Stomach smooth muscle (tissue), 2 donors: Measurements from ENCODE around the gene PADI3.

Experiments used
- H3K27ac ChIP-seq: one replicate; pipeline ENCODE4 v1.7.0; 2013; ENCODE audit warnings: mild to moderate bottlenecking, low read length, inconsistent platforms
- H3K27me3 ChIP-seq, 2 donors: one replicate each; pipeline ENCODE4 v1.7.0; 2013; ENCODE audit warnings: low read length in 2 of 2; ENCODE audit not compliant: insufficient read depth in 2 of 2, control insufficient read depth in 1 of 2
- H3K36me3 ChIP-seq, 2 donors: one replicate each; pipeline ENCODE4 v1.7.0; 2013; ENCODE audit warnings: low read length in 2 of 2; ENCODE audit not compliant: control insufficient read depth in 2 of 2, insufficient read depth in 2 of 2
- H3K4me1 ChIP-seq: one replicate; pipeline ENCODE4 v1.7.0; 2013; ENCODE audit warnings: low read length; ENCODE audit not compliant: control insufficient read depth, insufficient read depth
- H3K4me3 ChIP-seq, 2 donors: one replicate each; pipeline ENCODE4 v1.7.0; 2013; ENCODE audit warnings: low read length in 2 of 2
- H3K9ac ChIP-seq, 2 donors: one replicate each; pipeline ENCODE4 v1.7.0; 2013; ENCODE audit warnings: low read length in 2 of 2, mild to moderate bottlenecking in 1 of 2
- H3K9me3 ChIP-seq, 2 donors: one replicate each; pipeline ENCODE4 v1.7.0; 2013; ENCODE audit warnings: low read length in 2 of 2; ENCODE audit not compliant: control insufficient read depth in 2 of 2
- donor health status: healthy.
- donor health status: Pancreatic carcinoma.

Gene PADI3

DNA sequence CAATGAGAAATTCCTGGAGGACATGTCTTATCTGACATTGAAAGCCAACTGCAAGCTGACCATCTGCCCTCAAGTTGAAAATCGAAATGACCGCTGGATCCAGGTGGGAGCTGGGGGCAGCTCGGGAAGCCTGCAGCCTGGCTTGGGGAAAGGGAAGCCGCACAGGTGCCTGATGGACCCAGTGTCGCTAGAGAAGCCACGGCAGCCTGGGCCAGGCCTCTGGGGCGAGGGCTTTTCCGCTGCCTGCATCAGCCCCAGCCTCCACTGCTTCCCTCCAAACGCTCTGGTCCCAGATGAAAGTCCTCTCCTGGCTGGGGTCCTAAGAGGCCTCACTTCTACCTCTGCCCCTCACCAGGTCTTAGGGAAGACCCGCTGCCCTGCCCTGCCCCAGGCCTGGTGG, 18.8 kb upstream of the PADI3 start:
- Histone ChIP-seq H3K27me3 (peaks cover under 1 to 3% of the 10 kb centered on the region in 2 donors), H3K4me1 (peaks cover 5% of the 10 kb centered on the region), H3K4me3 (no peak overlapping the region), H3K9me3 (no peaks in the 10 kb centered on the region), H3K27ac (no peak overlapping the region), H3K9ac (no peak overlapping the region), H3K36me3 (no peaks in the 10 kb centered on the region)

DNA sequence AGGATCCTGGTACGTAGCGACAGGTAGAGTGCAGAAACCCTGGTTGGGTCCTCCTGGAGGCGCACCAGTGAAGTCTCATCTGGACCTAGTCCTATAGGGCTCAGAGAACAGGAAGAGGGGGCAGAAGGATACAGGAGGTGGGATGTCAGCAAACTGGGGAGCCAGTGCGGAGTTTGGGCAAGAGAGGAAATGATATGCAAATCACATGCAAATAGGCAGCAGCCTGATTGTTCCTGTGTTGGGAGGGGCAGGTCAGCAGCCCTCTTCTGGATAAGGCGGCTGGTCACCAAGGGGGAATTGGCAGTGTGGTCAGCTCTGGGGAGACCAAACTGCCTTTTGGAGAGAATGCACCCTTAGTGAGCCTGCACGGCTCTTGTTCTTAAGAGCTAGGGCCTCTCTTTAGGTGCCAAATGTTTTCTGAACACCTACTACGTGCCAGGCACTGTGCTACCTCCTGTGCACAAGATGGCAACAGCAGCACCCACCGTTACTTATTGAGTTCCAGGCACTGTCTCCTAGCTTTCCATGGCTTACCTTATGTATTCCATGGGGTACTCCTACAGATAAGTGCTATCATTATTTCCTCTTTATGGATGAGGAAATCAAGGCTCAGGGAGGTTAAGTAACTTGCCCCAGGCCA, 18.1 kb upstream of the PADI3 start:
- Histone ChIP-seq H3K4me3 (no peak overlapping the region), H3K9ac (no peak overlapping the region), H3K27me3 (peaks cover 0 to 3% of the 10 kb centered on the region in 2 donors), H3K27ac (no peak overlapping the region), H3K9me3 (no peaks in the 10 kb centered on the region), H3K36me3 (no peaks in the 10 kb centered on the region), H3K4me1 (peaks cover 5% of the 10 kb centered on the region)

DNA sequence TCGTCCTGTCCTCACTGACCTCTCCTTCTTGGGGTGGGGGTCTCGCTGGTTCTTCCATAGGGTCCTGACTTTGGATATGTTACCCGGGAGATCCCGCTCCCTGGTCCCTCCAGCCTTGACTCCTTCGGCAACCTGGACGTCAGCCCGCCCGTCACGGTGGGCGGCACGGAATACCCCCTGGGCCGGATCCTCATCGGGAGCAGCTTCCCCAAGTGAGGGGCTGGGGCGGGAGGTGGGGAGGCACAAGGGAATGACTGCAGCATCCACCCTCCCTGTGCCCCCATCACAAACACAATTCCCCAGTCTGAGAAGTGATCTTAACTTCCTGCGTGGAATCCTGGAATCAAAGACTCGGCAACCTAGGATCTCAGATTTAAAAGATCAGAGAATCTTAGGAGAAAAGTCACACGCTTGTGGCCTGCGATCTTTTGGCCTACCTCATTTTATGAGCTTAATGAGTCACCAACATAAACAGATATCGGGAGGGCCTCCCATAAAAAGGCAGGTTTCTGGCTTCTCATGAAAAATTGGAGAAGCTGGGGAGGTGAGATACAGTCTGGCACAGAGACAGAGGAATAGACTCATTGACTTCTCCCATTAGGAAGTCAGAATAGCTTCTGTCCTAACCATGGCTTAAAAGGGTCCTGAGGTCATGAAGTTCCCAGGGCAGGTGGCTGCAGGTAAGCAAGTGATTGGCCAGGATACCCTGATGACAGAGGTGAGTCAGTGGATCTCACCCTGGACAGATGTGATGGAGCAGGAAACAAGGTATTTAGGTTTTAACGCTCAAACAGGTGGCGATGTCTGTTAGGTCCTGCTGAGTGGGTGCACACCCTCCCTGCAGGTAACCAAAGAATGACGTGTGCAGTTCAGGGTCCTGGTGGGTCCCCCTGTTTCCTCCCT, 15.9 kb upstream of the PADI3 start:
- no peaks in the 10 kb centered on the region for H3K9me3 ChIP-seq
- H3K27ac ChIP-seq: no peak overlapping the region
- H3K27me3 ChIP-seq: peaks cover 0 to 5% of the 10 kb centered on the region in 2 donors
- H3K4me3 ChIP-seq: no peak overlapping the region
- no peaks in the 10 kb centered on the region for H3K36me3 ChIP-seq
- H3K4me1 ChIP-seq: peaks cover 5% of the 10 kb centered on the region
- H3K9ac ChIP-seq: no peak overlapping the region

DNA sequence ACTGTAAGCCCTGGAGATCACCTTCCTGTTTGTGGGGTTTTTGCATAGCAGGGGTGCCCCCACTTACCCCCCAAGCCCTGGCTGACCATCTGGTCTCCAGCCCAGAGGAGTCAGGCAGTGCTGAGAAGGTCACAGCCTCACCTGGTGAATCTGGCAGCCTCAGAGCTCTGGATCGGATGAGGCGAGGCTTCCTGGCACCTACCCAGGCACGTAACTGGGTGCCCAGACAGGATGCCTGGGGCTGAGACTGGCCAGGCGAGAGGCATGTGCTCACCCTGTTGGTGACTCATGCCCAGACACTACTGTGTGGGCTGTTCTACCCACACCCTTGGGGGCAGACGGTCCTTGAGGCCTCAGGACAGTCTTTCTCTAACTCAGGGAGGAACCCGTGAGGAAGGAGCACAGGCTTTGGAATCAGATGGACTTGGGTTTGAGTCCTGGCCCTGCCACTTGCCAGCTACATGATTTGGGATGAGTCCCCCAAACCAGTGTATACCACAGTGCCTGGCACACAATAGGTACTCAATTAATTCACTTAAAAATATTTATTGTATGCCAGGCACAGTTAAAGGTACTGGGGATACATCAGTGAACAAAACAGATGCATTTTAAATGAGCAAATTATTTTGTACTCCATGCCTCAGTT, 15.1 kb upstream of the PADI3 start:
- H3K27me3 ChIP-seq: peaks cover 0 to 5% of the 10 kb centered on the region in 2 donors
- H3K9ac ChIP-seq: no peak overlapping the region
- no peaks in the 10 kb centered on the region for H3K36me3 ChIP-seq
- H3K4me3 ChIP-seq: no peak overlapping the region
- H3K9me3 ChIP-seq: no peaks in the 10 kb centered on the region
- no peak overlapping the region for H3K27ac ChIP-seq
- peaks cover 5% of the 10 kb centered on the region for H3K4me1 ChIP-seq

DNA sequence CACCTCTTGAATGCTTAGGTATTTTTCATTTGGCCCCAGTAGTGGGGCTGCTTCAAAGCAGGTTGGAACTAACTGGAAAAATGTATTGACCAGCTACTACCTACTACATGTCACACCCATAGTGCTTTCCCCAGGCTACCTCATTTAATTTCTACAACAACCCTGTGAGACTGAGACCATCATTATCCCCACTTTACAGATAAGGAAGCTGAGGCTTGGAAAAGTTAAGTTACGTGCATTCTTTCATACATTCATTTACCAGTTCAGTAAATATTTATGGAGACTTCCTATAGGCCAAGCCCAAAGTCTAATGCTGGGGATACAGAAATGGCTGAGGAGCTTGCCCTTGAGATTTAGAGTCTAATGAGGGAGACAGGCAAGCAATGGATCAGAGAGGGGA, 14.5 kb upstream of the PADI3 start:
- H3K9ac ChIP-seq: no peak overlapping the region
- no peaks in the 10 kb centered on the region for H3K36me3 ChIP-seq
- H3K9me3 ChIP-seq: no peaks in the 10 kb centered on the region
- H3K27ac ChIP-seq: no peak overlapping the region
- peaks cover 5% of the 10 kb centered on the region for H3K4me1 ChIP-seq
- peaks cover 2 to 5% of the 10 kb centered on the region in 2 donors for H3K27me3 ChIP-seq
- H3K4me3 ChIP-seq: no peak overlapping the region

DNA sequence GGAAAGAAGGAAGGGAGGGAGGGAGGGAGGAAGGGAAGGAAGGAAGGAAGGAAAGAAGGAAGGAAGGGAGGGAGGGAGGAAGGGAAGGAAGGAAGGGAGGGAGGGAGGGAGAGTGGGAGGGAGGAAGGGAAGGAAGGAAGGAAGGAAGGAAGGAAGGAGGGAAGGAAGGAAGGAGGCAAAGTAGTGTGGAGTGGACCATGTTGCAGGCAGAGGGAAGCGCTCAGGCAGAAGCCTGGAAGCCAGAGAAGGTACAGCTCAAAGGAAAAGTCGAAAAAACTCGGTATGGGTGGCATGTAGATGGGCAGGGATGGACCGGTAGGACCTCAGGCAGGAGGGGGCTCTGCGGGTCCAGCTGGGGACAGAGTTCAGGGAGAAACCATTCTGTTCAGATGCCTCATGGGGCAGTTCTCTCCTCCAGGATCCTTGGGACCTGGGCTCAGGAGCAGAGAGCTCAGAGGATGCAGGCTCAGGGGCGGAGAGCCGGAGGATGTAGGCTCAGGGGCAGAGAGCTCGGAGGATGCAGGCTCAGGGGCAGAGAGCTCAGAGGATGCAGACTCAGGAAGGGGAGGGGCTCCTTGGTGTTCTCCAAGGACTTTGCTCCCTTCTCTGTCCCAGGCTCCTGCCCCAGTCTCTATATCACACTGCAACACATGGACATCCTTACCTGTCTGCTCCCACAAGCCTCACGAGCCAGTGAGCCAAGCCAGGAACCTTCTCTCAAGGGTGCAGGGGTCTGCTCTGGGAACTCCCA, 13.6 kb upstream of the PADI3 start:
- Histone ChIP-seq H3K9ac (no peak overlapping the region), H3K27ac (no peak overlapping the region), H3K4me1 (peaks cover 5% of the 10 kb centered on the region)

DNA sequence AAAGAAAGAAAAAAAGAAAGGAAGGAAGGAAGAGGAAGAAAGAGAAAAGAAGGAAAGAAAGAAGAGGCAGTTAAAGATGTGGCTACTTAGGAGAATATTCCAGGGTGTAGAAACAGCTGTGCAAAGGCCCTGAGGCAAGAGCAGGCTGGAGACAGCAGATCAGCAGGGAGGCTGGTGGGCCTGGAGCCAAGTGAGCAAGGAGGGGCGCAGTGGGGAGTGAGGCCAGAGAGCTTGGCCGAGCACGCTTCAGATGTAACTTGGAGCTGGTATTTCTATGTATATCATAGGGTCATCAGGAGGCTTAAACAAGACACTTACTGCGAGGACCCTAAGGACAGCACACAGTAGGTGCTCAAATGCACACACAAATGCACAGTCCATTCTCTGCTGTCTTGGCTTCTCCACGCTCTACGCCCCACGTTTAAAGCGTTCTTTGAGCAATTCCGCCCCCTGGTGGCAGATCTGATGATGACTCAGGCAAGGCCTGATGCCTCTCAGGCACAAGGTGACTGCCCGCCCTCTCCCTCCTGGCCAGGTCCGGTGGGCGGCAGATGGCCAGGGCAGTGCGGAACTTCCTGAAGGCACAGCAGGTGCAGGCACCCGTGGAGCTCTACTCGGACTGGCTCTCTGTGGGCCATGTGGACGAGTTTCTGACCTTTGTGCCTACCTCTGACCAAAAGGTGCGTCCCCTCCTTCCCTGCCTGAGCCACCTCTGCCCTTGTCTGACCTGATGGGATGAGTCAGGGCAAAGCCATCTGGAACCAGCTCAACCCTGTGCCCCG, 11.9 kb upstream of the PADI3 start:
- Histone ChIP-seq H3K4me1 (peaks cover 5% of the 10 kb centered on the region), H3K9me3 (no peaks in the 10 kb centered on the region), H3K27ac (no peak overlapping the region), H3K9ac (no peak overlapping the region), H3K4me3 (no peak overlapping the region), H3K36me3 (no peaks in the 10 kb centered on the region), H3K27me3 (peaks cover 12 to 13% of the 10 kb centered on the region in 2 donors)

More for the DNA sequence above, 13.6 kb upstream of the PADI3 start:
- no peak overlapping the region for H3K4me3 ChIP-seq
- H3K27me3 ChIP-seq: peaks cover 7 to 10% of the 10 kb centered on the region in 2 donors
- H3K36me3 ChIP-seq: no peaks in the 10 kb centered on the region
- H3K9me3 ChIP-seq: no peaks in the 10 kb centered on the region

DNA sequence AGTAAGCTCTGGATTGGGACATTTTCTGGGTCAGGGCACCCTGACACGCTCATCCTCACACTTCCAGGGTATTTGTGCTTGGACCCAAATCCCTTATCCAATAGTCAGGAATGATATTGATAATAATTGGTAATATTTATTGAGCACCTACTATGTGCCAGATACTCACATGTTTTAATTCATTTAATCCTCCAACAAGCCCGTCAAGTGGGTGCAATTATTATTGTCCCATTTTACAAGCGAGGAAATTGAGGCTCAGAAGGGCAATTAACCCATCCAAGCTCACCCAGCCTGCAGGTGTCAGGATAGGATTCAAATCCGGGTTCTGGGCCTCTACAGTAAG, 11.4 kb upstream of the PADI3 start:
- peaks cover 5% of the 10 kb centered on the region for H3K4me1 ChIP-seq
- no peaks in the 10 kb centered on the region for H3K9me3 ChIP-seq
- H3K9ac ChIP-seq: no peak overlapping the region
- no peak overlapping the region for H3K4me3 ChIP-seq
- H3K27ac ChIP-seq: no peak overlapping the region
- peaks cover 12 to 16% of the 10 kb centered on the region in 2 donors for H3K27me3 ChIP-seq
- no peaks in the 10 kb centered on the region for H3K36me3 ChIP-seq

DNA sequence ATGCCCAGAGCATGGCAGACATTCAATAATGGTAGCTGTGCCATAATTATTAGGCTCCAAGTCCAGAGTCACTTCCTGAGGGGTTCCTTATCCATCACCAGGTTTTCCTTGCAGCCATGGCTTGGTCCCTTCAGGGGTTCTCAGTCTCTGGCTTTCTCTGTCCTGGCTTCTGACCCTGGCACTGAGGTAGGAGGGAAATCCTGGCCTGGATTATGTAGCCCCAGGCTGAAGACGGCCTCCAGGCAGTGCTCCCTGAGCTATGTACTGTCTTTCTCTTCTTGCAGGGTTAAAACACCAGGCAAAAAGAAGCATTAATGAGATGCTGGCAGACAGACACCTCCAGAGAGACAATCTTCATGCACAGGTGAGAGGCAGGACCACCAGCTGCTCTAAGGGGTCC, 9.5 kb upstream of the PADI3 start:
- Histone ChIP-seq H3K4me1 (no peaks in the 10 kb centered on the region), H3K9me3 (no peaks in the 10 kb centered on the region), H3K36me3 (no peaks in the 10 kb centered on the region), H3K4me3 (no peak overlapping the region), H3K27ac (no peak overlapping the region), H3K27me3 (peaks cover 12 to 16% of the 10 kb centered on the region in 2 donors), H3K9ac (no peak overlapping the region)
